SH-SY5Y (cell line): Measurements from ENCODE around the gene GALNT13.

ENCODE experiments used
- GATA2 ChIP-seq: IDR thresholded peaks from 2 replicates; pipeline ENCODE4 v1.6.1; 2011; ENCODE audit warnings: mild to moderate bottlenecking, low read depth, low read length
- GATA3 ChIP-seq: IDR thresholded peaks from 2 replicates; pipeline ENCODE4 v1.6.1; 2011; ENCODE audit warnings: low read depth, mild to moderate bottlenecking, low read length, moderate library complexity

- TF ChIP-seq GATA2 = no peak
- TF ChIP-seq GATA3 = no peak
Measured at GRCh38 chr2:154488801-154489200, 617.1 kb downstream of the GALNT13 start.
